MCF 10A (cell line): ENCODE measurements around the gene GSS. TPM values are rescaled to one million over a fixed set of nuclear protein-coding genes. Genes with fewer than 3 reads are reported as not detected.

ENCODE experiments used
- BruUV-seq: library from RNA; stranded (reverse); fragments of 400-500 nt; replicated peaks from 2 replicates; lab custom pipeline; 2021; lab: Mats Ljungman, UMichigan
- CTCF ChIA-PET: fragments of 300-600 bp; sonication (Branson Sonifier 250); formaldehyde crosslinking; extraction: SDS; loops from one replicate; lab custom pipeline; 2021; ENCODE audit warnings: antibody characterized with exemption, inconsistent platforms; lab: Yijun Ruan, JAX
- POLR2A ChIA-PET: fragments of 300-600, 350-650 bp; sonication (Branson Sonifier 250); formaldehyde crosslinking; extraction: SDS; loops from one replicate; lab custom pipeline; 2020; ENCODE audit warnings: antibody characterized with exemption, inconsistent platforms; lab: Yijun Ruan, JAX
- DNase-seq: peaks from one replicate; pipeline ENCODE4 v3.0.0-alpha.2; 2018; ENCODE audit not compliant: unreplicated experiment
- H3K27ac Mint-ChIP-seq: one replicate; pipeline ENCODE4 v1.8.0; 2022; ENCODE audit warnings: mild to moderate bottlenecking, low read depth, mixed read lengths; ENCODE audit not compliant: unreplicated experiment
- H3K27me3 Mint-ChIP-seq: one replicate; pipeline ENCODE4 v1.8.0; 2022; ENCODE audit warnings: mixed read lengths; ENCODE audit not compliant: insufficient read depth, unreplicated experiment
- H3K36me3 Mint-ChIP-seq: one replicate; pipeline ENCODE4 v1.8.0; 2022; ENCODE audit warnings: mild to moderate bottlenecking, moderate library complexity, mixed read lengths; ENCODE audit not compliant: insufficient read depth, unreplicated experiment
- H3K4me1 Mint-ChIP-seq: one replicate; pipeline ENCODE4 v1.8.0; 2022; ENCODE audit warnings: mixed read lengths; ENCODE audit not compliant: insufficient read depth, unreplicated experiment
- H3K4me3 Mint-ChIP-seq: one replicate; pipeline ENCODE4 v1.8.0; 2022; ENCODE audit warnings: mild to moderate bottlenecking, moderate library complexity, mixed read lengths; ENCODE audit not compliant: unreplicated experiment
- H3K9me3 Mint-ChIP-seq: one replicate; pipeline ENCODE4 v1.8.0; 2022; ENCODE audit warnings: mixed read lengths; ENCODE audit not compliant: unreplicated experiment
- intact Hi-C: fragments of 100-400 bp; cut with micrococcal nuclease; formaldehyde crosslinking; loops from 2 replicates; pipeline ENCODE4 v1.14.1; 2022
- total RNA-seq: library from RNA; stranded (reverse); gene quantifications from 2 replicates; pipeline ENCODE4 v1.2.3, GENCODE V29; 2022
- TF ChIP-seq, protein P1 (sequence below): fragments of 200-600 bp; IDR thresholded peaks from one replicate; pipeline ENCODE4 v1.8.0; 2022; ENCODE audit warnings: antibody characterized with exemption, mild to moderate bottlenecking; ENCODE audit not compliant: unreplicated experiment

The GSS gene
- total RNA-seq, 1 experiment from 2014 or later: 115 TPM

DNA sequence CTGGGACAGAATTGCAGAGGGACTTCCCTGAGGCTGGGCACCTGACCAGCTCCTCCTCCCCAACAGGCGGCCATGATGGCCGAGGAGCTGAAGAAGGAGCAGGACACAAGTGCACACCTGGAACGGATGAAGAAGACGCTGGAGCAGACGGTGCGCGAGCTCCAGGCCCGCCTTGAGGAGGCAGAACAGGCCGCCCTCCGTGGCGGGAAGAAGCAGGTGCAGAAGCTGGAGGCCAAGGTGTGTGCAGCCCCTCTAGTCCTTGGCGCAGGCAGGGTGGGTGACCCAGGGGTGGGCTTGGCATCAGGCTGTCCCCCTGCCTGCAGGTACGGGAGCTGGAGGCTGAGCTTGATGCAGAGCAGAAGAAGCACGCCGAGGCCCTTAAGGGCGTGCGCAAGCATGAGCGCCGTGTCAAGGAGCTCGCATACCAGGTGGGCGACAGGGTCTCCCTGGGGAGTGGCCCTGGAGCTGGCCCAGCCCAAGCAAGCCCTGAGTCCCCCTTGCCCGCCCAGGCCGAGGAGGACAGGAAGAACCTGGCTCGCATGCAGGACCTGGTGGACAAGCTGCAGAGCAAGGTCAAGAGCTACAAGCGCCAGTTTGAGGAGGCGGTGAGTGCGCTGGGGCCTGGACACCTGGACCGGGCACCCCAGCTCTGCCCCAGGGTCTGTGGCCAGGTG is 45.5 kb upstream of the GSS start:
- intact Hi-C loops: no loop called here
- ChIA-PET CTCF (interaction anchor here (0.6 to 4.5 kb wide), 9 partner anchors 22 to 165 kb away, joined by 3 to 28 read pairs (median 3); no protein-coding TSS in a partner anchor), POLR2A (interaction anchor here (0.5 to 1.4 kb wide), 2 partner anchors 16 to 267 kb away, joined by 3 to 4 read pairs; no protein-coding TSS in a partner anchor)
- no peaks in the 10 kb centered on the region for H3K4me1 Mint-ChIP-seq
- no TSS peak for BruUV-seq
- H3K4me3 Mint-ChIP-seq: no peak overlapping the region
- TF ChIP-seq, protein P1, sequence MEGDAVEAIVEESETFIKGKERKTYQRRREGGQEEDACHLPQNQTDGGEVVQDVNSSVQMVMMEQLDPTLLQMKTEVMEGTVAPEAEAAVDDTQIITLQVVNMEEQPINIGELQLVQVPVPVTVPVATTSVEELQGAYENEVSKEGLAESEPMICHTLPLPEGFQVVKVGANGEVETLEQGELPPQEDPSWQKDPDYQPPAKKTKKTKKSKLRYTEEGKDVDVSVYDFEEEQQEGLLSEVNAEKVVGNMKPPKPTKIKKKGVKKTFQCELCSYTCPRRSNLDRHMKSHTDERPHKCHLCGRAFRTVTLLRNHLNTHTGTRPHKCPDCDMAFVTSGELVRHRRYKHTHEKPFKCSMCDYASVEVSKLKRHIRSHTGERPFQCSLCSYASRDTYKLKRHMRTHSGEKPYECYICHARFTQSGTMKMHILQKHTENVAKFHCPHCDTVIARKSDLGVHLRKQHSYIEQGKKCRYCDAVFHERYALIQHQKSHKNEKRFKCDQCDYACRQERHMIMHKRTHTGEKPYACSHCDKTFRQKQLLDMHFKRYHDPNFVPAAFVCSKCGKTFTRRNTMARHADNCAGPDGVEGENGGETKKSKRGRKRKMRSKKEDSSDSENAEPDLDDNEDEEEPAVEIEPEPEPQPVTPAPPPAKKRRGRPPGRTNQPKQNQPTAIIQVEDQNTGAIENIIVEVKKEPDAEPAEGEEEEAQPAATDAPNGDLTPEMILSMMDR: no peak
- H3K36me3 Mint-ChIP-seq: peaks cover 70% of the 10 kb centered on the region
- H3K27me3 Mint-ChIP-seq: no peaks in the 10 kb centered on the region
- H3K9me3 Mint-ChIP-seq: no peaks in the 10 kb centered on the region
- DNase-seq: no peak
- no peak overlapping the region for H3K27ac Mint-ChIP-seq

DNA sequence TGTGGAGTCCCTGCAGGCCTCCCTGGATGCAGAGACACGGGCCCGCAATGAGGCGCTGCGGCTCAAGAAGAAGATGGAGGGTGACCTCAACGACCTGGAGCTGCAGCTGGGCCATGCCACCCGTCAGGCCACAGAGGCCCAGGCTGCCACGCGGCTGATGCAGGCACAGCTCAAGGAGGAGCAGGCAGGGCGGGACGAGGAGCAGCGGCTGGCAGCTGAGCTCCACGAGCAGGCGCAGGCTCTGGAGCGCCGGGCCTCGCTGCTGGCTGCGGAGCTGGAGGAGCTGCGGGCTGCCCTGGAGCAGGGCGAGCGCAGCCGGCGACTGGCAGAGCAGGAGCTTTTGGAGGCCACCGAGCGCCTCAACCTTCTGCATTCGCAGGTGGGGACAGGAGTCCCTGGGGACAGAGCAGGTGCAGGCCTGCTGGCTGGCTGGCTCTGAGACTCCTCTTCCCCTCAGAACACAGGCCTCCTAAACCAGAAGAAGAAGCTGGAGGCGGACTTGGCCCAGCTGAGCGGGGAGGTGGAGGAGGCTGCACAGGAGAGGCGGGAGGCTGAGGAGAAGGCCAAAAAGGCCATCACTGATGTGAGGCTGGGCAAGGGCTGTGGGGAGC is 44.8 kb upstream of the GSS start:
- no peak for DNase-seq
- POLR2A ChIA-PET: no interaction called here
- Mint-ChIP-seq H3K4me1 (no peaks in the 10 kb centered on the region), H3K9me3 (no peaks in the 10 kb centered on the region), H3K36me3 (peaks cover 69% of the 10 kb centered on the region), H3K27ac (no peak overlapping the region), H3K4me3 (no peak overlapping the region), H3K27me3 (no peaks in the 10 kb centered on the region)
- BruUV-seq: no TSS peak
- TF ChIP-seq, protein P1: no peak
- intact Hi-C loops: no loop called here
- CTCF ChIA-PET: interaction anchor here (0.7 to 4.5 kb wide), 4 partner anchors 62 to 165 kb away, joined by 3 to 28 read pairs (median 5); no protein-coding TSS in a partner anchor

DNA sequence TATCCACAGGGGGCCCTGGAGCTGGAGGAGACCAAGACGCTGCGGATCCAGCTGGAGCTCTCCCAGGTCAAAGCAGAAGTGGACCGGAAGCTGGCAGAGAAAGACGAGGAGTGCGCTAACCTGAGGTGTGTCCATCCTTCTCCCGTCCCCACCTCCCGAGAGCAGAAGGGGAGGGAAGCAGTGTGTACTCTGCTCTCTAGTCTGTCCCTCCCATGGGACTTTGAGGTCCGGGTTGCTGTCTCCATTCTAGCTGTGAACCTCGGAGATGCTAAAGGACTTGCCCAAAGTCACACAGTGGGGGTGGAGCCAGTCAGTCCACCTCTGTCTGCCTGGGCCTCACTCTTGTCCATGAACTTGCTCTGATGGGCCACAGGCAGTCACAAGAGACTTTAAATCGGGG is 44.2 kb upstream of the GSS start:
- DNase-seq: no peak
- TF ChIP-seq, protein P1: no peak
- no peak overlapping the region for H3K4me3 Mint-ChIP-seq
- peaks cover 67% of the 10 kb centered on the region for H3K36me3 Mint-ChIP-seq
- H3K9me3 Mint-ChIP-seq: no peaks in the 10 kb centered on the region
- H3K4me1 Mint-ChIP-seq: no peaks in the 10 kb centered on the region
- no peaks in the 10 kb centered on the region for H3K27me3 Mint-ChIP-seq
- POLR2A ChIA-PET: interaction anchor here (0.6 to 1.4 kb wide), 2 partner anchors 11 to 12 kb away, joined by 3 to 4 read pairs; no protein-coding TSS in a partner anchor
- CTCF ChIA-PET: interaction anchor here (1.4 to 4.5 kb wide), 2 partner anchors 125 to 164 kb away, joined by 5 to 28 read pairs; no protein-coding TSS in a partner anchor
- intact Hi-C loops: no loop called here
- no peak overlapping the region for H3K27ac Mint-ChIP-seq
- no TSS peak for BruUV-seq

DNA sequence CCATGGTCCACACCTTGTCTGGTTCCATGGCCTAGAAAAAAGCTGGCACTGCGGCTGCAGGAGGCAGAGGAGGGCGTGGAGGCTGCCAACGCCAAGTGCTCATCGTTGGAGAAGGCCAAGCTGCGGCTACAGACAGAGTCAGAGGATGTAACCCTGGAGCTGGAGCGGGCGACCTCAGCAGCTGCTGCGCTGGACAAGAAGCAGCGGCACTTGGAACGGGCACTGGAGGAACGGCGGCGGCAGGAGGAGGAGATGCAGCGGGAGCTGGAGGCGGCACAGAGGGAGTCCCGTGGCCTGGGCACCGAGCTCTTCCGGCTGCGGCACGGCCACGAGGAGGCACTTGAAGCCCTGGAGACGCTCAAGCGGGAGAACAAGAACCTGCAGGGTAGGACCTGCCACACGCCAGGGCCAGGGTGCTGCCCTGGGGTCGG is 43.4 kb upstream of the GSS start:
- no peak for DNase-seq
- TF ChIP-seq, protein P1: no peak
- no peak overlapping the region for H3K27ac Mint-ChIP-seq
- no peaks in the 10 kb centered on the region for H3K27me3 Mint-ChIP-seq
- ChIA-PET POLR2A (interaction anchor here (0.6 to 1.4 kb wide), 3 partner anchors 10 to 27 kb away, joined by 3 to 4 read pairs (median 4); no protein-coding TSS in a partner anchor), CTCF (interaction anchor here (0.6 to 1.6 kb wide), 3 partner anchors 43 to 169 kb away, joined by 3 to 6 read pairs (median 3); partner anchors contain the start of genes GSS and MYH7B)
- intact Hi-C loops: no loop called here
- peaks cover 60% of the 10 kb centered on the region for H3K36me3 Mint-ChIP-seq
- BruUV-seq: no TSS peak
- H3K9me3 Mint-ChIP-seq: no peaks in the 10 kb centered on the region
- H3K4me1 Mint-ChIP-seq: no peaks in the 10 kb centered on the region
- H3K4me3 Mint-ChIP-seq: no peak overlapping the region
